GOT3 (cell line): ENCODE results near the gene SFMBT2.

ENCODE experiments used
- DNase-seq: peaks from one replicate; lab custom pipeline; 2025; ENCODE audit warnings: mixed read lengths; lab: John Stamatoyannopoulos, UW

SFMBT2 gene

GRCh38 chr10:7298495-7298894, 112.3 kb downstream of the SFMBT2 start:
- no peak for DNase-seq

DNA sequence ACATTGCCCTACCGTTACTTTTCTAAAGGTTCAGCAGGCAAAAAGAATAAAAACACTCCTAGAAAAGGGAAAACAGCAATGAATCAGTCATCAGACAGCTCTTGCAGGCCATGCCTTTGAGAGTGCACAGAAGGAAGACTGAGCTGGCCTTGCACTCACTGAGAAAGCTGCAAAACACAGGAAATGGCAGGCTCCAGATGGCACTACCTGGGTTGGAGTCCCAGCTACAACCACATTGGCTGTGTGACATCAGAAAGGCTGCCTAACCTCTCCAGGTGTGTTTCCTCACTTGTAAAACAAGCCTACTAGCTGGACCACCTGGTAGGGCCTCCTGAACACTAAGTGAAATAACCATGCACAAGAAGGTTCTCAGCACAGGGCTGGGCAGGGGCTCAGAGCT, 113.7 kb downstream of the SFMBT2 start:
- DNase-seq: no peak

GRCh38 chr10:7296648-7297047, 114.2 kb downstream of the SFMBT2 start:
- no peak for DNase-seq

DNA sequence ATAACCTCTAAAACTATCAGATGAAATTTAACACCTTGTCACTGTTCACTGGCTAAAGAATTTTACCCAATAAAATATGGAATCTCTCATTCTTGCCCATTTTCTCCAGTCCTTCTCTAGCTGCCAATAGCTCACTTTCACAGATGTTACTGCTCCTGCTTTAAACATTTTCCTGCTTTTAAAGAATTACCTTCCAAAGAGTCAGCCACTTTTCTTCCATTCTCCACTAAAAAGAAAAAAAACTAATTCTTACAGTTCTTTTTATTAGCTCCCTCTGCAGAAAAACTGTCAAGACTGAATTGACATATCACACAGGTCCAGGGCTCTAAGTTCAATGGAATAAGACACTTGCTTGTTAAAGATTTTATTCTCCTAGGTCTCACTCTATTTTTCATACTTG, 114.8 kb downstream of the SFMBT2 start:
- DNase-seq: no peak

GRCh38 chr10:7293378-7293920, 117.4 kb downstream of the SFMBT2 start:
- no peak for DNase-seq

DNA sequence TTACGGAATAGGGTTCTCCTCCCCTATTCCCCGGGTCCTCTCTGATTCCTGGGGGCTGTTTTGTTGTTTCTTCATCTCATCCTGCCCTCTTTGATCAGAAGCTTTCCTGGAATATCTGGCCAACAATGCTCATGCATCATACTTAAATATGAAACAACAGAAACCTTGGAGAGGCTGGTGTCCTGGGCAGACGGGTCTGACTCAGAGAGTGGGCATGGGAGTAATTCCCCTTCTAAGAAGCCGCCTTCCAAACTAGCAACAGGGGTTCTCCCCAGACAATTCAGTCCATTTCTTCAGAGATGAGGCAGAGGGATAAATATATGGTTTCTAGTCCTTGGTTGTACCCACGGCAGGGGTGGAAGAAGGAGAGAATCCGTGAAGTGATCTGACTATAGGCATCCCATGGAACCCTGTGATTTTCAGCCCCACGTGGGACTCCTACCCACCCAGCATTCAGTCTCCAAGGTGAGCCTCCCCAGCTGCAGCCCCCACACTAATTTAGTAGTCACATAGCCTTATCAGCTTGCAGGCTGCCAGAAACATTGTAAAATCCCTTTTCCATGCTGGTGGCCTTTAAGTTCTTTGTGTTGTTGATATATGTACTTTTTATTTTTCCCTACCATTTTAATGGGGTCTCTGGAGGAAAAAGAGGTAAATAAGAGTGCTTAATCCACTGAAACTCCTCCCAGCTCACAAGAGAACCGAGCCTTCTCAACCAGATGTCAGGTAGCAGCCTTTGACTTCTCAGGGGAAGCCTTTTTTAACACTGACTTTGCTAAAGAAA, 119.2 kb downstream of the SFMBT2 start:
- no peak for DNase-seq

- no peak for DNase-seq
Measured at GRCh38 chr10:7288060-7288690, 122.7 kb downstream of the SFMBT2 start.

- DNase-seq: no peak
Measured at GRCh38 chr10:7287377-7287776, 123.5 kb downstream of the SFMBT2 start.

- no peak for DNase-seq
Measured at GRCh38 chr10:7285522-7286322, 125.1 kb downstream of the SFMBT2 start.

GRCh38 chr10:7283246-7283645, 127.6 kb downstream of the SFMBT2 start:
- DNase-seq: no peak

DNA sequence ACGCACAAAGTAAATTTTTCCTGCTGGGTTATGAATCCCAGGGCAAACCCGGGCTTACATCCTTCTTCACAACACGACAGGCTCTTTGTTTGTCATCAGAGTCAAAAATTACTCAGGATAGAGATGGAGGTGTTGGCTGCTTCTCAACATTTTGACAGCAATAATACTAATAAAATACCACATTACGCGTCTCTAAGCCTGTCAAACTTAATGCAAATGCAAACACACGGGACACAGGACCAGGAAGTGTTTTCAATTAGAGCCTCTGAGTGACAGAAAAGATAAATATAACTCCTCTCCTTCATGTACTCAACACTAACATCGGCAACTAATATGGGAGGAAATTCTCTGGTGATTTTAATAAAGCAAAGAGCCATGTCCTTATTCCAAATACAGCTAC, 128.4 kb downstream of the SFMBT2 start:
- no peak for DNase-seq

- no peak for DNase-seq
Measured at GRCh38 chr10:7281429-7281828, 129.4 kb downstream of the SFMBT2 start.

DNA sequence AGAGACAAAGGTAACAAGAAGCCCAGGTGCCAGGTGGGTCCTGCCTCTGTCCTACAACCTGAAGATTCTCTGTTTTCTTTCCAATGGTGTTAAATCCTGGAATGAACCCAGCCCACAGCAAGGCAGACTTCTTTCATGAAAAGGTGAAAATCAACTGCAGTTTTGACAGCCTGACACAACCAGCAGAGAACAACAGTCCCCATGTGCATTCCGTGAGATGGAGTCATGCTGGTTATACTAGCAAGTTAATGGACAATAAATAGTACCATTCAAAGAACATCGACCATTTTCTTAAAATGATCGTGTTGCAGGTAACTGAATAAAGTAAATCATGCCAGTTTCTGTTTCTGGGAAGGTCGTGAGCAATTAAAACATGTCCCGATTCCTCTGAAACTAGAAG, 131.5 kb downstream of the SFMBT2 start:
- no peak for DNase-seq

GRCh38 chr10:7277867-7278266, 133.0 kb downstream of the SFMBT2 start:
- DNase-seq: no peak

DNA sequence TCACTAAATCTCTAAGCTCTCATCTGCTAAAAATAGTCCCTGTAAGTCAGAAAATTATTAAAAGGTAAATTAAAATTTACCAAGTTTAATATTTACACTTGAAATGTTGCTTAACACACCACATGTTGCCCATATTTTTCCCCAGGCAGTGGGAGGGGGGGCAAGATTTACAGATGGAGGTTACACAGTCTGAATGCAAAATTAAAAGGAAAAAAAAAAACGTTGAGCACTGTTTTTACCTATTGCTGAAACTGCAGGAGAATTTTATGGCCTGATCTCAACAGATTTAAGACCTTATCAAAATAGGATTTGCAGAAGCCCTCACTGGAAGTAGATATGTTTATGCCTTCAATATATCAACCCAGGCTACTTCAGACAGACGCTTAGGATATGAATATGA, 133.4 kb downstream of the SFMBT2 start:
- DNase-seq: no peak

- no peak for DNase-seq
Measured at GRCh38 chr10:7275761-7276440, 134.9 kb downstream of the SFMBT2 start.

GRCh38 chr10:7274293-7274692, 136.5 kb downstream of the SFMBT2 start:
- no peak for DNase-seq

DNA sequence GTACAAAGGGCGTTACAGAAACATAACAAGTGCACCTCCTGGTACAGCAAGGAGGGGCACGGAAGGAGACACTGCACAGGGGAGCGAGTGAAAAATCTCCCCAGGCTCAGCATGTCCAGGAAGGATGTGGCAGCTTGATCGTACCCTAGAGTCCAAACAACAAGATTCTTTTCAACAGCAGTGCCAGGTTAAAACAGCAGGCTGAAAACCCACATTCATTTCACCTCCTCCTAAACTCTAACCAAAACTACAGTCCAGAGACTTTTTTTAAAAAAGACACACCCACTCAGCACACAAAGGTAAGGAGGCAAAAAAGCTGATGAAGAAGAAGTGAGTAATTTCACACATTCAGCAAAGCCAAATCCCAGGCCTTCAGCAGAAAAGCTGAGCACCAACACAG, 138.8 kb downstream of the SFMBT2 start:
- no peak for DNase-seq

DNA sequence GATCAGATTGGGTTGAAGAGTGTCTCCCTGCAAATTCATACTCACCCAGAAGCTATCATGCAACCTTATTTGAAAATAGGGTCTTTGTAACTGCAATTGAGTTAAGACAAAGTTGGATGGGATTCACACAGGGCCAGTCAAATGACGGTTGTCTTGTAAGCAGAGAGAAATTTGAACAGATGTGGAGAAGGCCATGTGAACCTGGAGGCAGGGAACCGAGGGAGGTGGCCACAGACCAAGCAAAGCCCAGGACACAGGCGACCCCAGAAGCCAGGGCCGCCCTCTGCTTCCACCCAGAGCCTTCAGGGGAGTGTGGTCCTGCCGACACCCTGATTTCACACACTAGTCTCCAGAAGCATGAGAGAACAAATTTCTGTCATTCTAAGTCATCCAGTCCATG, 140.8 kb downstream of the SFMBT2 start:
- DNase-seq: no peak

DNA sequence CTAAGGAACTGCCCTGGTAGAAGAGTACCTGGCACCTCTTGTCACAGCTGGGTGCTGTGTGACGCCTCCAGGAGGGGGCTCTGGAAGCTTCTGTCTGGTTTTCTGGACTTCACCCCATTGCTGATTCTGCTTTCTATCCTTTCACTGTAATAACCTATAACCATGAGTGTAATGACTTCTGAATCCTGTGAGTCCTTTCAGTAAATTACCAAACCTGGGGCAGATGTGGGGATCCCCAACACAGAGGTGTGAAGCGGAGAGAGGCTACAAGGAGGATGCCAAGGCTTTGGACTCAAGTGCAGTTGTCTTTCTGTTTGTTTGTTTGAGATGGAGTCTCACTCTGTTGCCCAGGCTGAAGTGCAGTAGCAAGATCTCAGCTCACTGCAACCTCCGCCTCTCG, 143.7 kb downstream of the SFMBT2 start:
- no peak for DNase-seq

GRCh38 chr10:7265396-7266123, 145.3 kb downstream of the SFMBT2 start:
- no peak for DNase-seq
